ENCODE data around the gene CNTROB. TPM values are rescaled to one million over a fixed set of nuclear protein-coding genes. Genes with fewer than 3 reads are reported as not detected.

The CNTROB gene
- total RNA-seq, 1 experiment from 2014 or later: 39.7 TPM

DNA sequence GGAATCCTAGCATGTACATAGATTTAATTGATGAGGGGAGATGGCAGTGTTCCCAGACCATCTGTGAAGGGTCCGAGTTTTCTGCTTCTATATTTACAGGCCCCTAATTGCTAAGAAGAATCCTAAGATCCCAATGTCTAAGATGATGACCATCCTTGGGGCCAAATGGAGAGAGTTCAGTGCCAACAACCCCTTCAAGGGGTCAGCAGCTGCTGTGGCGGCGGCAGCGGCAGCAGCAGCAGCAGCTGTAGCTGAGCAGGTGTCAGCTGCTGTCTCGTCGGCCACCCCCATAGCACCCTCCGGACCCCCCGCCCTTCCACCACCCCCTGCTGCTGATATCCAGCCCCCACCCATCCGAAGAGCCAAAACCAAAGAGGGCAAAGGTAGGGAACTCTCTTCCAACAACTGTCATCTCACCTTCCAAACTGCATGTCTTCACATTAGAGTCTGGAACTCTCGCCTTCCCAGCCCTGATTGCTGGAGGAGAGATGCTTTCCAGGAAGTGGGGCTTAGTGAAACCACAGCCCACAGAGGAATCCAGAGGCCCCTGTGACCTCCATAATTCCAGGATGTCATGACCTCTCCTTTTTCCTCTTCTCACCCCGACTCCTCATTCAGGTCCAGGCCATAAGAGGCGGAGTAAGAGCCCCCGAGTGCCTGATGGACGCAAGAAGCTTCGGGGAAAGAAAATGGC is 38.7 kb upstream of the CNTROB start:
- no peaks in the 10 kb centered on the region for H3K4me1 Mint-ChIP-seq
- no peaks in the 10 kb centered on the region for H3K9me3 Mint-ChIP-seq
- TF ChIP-seq MXD4 (CRISPR knock-in tag; IDR thresholded peaks at IDR 0.05; ENCODE audit: borderline replicate concordance): no peak
- no peak for TF ChIP-seq ELF4 (CRISPR knock-in tag; IDR thresholded peaks at IDR 0.05; ENCODE audit: low read depth)
- TF ChIP-seq NR2C2 (CRISPR knock-in tag; IDR thresholded peaks at IDR 0.05): no peak
- TF ChIP-seq, protein P1, sequence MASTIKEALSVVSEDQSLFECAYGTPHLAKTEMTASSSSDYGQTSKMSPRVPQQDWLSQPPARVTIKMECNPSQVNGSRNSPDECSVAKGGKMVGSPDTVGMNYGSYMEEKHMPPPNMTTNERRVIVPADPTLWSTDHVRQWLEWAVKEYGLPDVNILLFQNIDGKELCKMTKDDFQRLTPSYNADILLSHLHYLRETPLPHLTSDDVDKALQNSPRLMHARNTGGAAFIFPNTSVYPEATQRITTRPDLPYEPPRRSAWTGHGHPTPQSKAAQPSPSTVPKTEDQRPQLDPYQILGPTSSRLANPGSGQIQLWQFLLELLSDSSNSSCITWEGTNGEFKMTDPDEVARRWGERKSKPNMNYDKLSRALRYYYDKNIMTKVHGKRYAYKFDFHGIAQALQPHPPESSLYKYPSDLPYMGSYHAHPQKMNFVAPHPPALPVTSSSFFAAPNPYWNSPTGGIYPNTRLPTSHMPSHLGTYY (CRISPR knock-in tag; IDR thresholded peaks at IDR 0.05): no peak
- TF ChIP-seq ZNF121 (CRISPR knock-in tag; IDR thresholded peaks at IDR 0.05): no peak
- no peak for TF ChIP-seq CREB1 (CRISPR knock-in tag; IDR thresholded peaks at IDR 0.05)
- no peak for TF ChIP-seq GRHL2 (CRISPR knock-in tag; IDR thresholded peaks at IDR 0.05; ENCODE audit: insufficient replicate concordance, severe bottlenecking)
- TF ChIP-seq, protein P2, sequence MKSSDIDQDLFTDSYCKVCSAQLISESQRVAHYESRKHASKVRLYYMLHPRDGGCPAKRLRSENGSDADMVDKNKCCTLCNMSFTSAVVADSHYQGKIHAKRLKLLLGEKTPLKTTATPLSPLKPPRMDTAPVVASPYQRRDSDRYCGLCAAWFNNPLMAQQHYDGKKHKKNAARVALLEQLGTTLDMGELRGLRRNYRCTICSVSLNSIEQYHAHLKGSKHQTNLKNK (CRISPR knock-in tag; IDR thresholded peaks at IDR 0.05): no peak
- no peak for TF ChIP-seq TEAD1 (CRISPR knock-in tag; IDR thresholded peaks at IDR 0.05)
- TF ChIP-seq, protein P3, sequence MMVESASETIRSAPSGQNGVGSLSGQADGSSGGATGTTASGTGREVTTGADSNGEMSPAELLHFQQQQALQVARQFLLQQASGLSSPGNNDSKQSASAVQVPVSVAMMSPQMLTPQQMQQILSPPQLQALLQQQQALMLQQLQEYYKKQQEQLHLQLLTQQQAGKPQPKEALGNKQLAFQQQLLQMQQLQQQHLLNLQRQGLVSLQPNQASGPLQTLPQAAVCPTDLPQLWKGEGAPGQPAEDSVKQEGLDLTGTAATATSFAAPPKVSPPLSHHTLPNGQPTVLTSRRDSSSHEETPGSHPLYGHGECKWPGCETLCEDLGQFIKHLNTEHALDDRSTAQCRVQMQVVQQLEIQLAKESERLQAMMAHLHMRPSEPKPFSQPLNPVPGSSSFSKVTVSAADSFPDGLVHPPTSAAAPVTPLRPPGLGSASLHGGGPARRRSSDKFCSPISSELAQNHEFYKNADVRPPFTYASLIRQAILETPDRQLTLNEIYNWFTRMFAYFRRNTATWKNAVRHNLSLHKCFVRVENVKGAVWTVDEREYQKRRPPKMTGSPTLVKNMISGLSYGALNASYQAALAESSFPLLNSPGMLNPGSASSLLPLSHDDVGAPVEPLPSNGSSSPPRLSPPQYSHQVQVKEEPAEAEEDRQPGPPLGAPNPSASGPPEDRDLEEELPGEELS (CRISPR knock-in tag; IDR thresholded peaks at IDR 0.05): no peak
- TF ChIP-seq, protein P4, sequence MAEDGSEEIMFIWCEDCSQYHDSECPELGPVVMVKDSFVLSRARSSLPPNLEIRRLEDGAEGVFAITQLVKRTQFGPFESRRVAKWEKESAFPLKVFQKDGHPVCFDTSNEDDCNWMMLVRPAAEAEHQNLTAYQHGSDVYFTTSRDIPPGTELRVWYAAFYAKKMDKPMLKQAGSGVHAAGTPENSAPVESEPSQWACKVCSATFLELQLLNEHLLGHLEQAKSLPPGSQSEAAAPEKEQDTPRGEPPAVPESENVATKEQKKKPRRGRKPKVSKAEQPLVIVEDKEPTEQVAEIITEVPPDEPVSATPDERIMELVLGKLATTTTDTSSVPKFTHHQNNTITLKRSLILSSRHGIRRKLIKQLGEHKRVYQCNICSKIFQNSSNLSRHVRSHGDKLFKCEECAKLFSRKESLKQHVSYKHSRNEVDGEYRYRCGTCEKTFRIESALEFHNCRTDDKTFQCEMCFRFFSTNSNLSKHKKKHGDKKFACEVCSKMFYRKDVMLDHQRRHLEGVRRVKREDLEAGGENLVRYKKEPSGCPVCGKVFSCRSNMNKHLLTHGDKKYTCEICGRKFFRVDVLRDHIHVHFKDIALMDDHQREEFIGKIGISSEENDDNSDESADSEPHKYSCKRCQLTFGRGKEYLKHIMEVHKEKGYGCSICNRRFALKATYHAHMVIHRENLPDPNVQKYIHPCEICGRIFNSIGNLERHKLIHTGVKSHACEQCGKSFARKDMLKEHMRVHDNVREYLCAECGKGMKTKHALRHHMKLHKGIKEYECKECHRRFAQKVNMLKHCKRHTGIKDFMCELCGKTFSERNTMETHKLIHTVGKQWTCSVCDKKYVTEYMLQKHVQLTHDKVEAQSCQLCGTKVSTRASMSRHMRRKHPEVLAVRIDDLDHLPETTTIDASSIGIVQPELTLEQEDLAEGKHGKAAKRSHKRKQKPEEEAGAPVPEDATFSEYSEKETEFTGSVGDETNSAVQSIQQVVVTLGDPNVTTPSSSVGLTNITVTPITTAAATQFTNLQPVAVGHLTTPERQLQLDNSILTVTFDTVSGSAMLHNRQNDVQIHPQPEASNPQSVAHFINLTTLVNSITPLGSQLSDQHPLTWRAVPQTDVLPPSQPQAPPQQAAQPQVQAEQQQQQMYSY (CRISPR knock-in tag; IDR thresholded peaks at IDR 0.05): no peak
- TF ChIP-seq KAT7 (CRISPR knock-in tag; IDR thresholded peaks at IDR 0.05; ENCODE audit: borderline replicate concordance): no peak
- no peak for TF ChIP-seq JAZF1 (CRISPR knock-in tag; IDR thresholded peaks at IDR 0.05)
- TF ChIP-seq, protein P5, sequence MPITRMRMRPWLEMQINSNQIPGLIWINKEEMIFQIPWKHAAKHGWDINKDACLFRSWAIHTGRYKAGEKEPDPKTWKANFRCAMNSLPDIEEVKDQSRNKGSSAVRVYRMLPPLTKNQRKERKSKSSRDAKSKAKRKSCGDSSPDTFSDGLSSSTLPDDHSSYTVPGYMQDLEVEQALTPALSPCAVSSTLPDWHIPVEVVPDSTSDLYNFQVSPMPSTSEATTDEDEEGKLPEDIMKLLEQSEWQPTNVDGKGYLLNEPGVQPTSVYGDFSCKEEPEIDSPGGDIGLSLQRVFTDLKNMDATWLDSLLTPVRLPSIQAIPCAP (CRISPR knock-in tag; IDR thresholded peaks at IDR 0.05): no peak
- no peak for TF ChIP-seq ZNF396 (CRISPR knock-in tag; IDR thresholded peaks at IDR 0.05; ENCODE audit: borderline replicate concordance)
- TF ChIP-seq, protein P6, sequence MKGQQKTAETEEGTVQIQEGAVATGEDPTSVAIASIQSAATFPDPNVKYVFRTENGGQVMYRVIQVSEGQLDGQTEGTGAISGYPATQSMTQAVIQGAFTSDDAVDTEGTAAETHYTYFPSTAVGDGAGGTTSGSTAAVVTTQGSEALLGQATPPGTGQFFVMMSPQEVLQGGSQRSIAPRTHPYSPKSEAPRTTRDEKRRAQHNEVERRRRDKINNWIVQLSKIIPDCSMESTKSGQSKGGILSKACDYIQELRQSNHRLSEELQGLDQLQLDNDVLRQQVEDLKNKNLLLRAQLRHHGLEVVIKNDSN (CRISPR knock-in tag; IDR thresholded peaks at IDR 0.05): no peak
- TF ChIP-seq, protein P7, sequence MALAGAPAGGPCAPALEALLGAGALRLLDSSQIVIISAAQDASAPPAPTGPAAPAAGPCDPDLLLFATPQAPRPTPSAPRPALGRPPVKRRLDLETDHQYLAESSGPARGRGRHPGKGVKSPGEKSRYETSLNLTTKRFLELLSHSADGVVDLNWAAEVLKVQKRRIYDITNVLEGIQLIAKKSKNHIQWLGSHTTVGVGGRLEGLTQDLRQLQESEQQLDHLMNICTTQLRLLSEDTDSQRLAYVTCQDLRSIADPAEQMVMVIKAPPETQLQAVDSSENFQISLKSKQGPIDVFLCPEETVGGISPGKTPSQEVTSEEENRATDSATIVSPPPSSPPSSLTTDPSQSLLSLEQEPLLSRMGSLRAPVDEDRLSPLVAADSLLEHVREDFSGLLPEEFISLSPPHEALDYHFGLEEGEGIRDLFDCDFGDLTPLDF (CRISPR knock-in tag; IDR thresholded peaks at IDR 0.05): no peak
- TF ChIP-seq, protein P8, sequence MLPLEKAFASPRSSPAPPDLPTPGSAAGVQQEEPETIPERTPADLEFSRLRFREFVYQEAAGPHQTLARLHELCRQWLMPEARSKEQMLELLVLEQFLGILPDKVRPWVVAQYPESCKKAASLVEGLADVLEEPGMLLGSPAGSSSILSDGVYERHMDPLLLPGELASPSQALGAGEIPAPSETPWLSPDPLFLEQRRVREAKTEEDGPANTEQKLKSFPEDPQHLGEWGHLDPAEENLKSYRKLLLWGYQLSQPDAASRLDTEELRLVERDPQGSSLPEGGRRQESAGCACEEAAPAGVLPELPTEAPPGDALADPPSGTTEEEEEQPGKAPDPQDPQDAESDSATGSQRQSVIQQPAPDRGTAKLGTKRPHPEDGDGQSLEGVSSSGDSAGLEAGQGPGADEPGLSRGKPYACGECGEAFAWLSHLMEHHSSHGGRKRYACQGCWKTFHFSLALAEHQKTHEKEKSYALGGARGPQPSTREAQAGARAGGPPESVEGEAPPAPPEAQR (CRISPR knock-in tag; IDR thresholded peaks at IDR 0.05): no peak
- TF ChIP-seq SMAD3 (CRISPR knock-in tag; IDR thresholded peaks at IDR 0.05; ENCODE audit: borderline replicate concordance): no peak
- TF ChIP-seq IRF2 (CRISPR knock-in tag; IDR thresholded peaks at IDR 0.05; ENCODE audit: borderline replicate concordance, low read depth): no peak
- ATAC-seq (no peak), DNase-seq (ENCODE audit: low spot score) (no peak)
- no peaks in the 10 kb centered on the region for H3K27me3 Mint-ChIP-seq (ENCODE audit: low read depth)
- ChIA-PET CTCF (interaction anchor here (0.8 kb wide), 1 partner anchor 95 kb away, joined by 3 read pairs; no protein-coding TSS in a partner anchor), POLR2A (no interaction called here)
- H3K4me3 Mint-ChIP-seq: no peak overlapping the region
- H3K36me3 Mint-ChIP-seq: peaks cover 19% of the 10 kb centered on the region; the same call in 1 of the 2 replicates
- no peak overlapping the region for H3K27ac Mint-ChIP-seq
